OCI-LY1 (cell line): Measurements from ENCODE around the gene SFT2D1.

Experiments
- H2AFZ ChIP-seq: fragments of 200-600 bp; sonication (generic), shearing (Covaris generic); 2 replicates; pipeline ENCODE4 v1.6.0; 2014; ENCODE audit warnings: antibody characterized with exemption, mild to moderate bottlenecking, low read length
- H3F3A ChIP-seq: fragments of 200-600 bp; sonication (generic), shearing (Covaris generic); 2 replicates; pipeline ENCODE4 v1.6.0; 2014; ENCODE audit warnings: mild to moderate bottlenecking, antibody characterized with exemption, low read length, moderate library complexity; ENCODE audit not compliant: insufficient read depth
- H3K27ac ChIP-seq: fragments of 200-600 bp; sonication (generic); 2 replicates; pipeline ENCODE4 v1.5.1; 2014; ENCODE audit warnings: low read length, mixed run types, mild to moderate bottlenecking, low read depth; ENCODE audit not compliant: poor library complexity, severe bottlenecking
- H3K27me3 ChIP-seq: fragments of 200-600 bp; sonication (generic); 2 replicates; pipeline ENCODE4 v1.6.0; 2014; ENCODE audit warnings: antibody characterized with exemption, mild to moderate bottlenecking, low read length, moderate library complexity; ENCODE audit not compliant: insufficient read depth
- H3K36me3 ChIP-seq: fragments of 200-600 bp; sonication (generic); 2 replicates; pipeline ENCODE4 v1.6.1; 2014; ENCODE audit warnings: mild to moderate bottlenecking, antibody characterized with exemption, low read length, moderate library complexity, mixed read lengths; ENCODE audit not compliant: insufficient read depth
- H3K4me1 ChIP-seq: fragments of 200-600 bp; sonication (generic); 2 replicates; pipeline ENCODE4 v1.5.1; 2014; ENCODE audit warnings: mild to moderate bottlenecking, low read length, moderate library complexity; ENCODE audit not compliant: insufficient read depth, severe bottlenecking
- H3K4me2 ChIP-seq: fragments of 200-600 bp; sonication (generic), shearing (Covaris generic); 2 replicates; pipeline ENCODE4 v1.6.1; 2014; ENCODE audit warnings: low read length
- H3K4me3 ChIP-seq: fragments of 200-600 bp; sonication (generic); 2 replicates; pipeline ENCODE4 v1.5.1; 2014; ENCODE audit warnings: low read length, low read depth, mild to moderate bottlenecking, mixed read lengths; ENCODE audit not compliant: poor library complexity, severe bottlenecking
- H3K79me2 ChIP-seq: fragments of 200-600 bp; shearing (Covaris generic); 2 replicates; pipeline ENCODE4 v1.6.1; 2016; ENCODE audit warnings: mixed run types, low read length, mixed read lengths; ENCODE audit not compliant: insufficient read depth
- H3K9ac ChIP-seq: fragments of 200-600 bp; sonication (generic), shearing (Covaris generic); 2 replicates; pipeline ENCODE4 v1.6.1; 2014; ENCODE audit warnings: mild to moderate bottlenecking, low read length, mixed read lengths
- H3K9me2 ChIP-seq: fragments of 200-600 bp; sonication (generic), shearing (Covaris generic); 2 replicates; pipeline ENCODE4 v1.6.1; 2014; ENCODE audit warnings: low read depth, mild to moderate bottlenecking, low read length, mixed read lengths
- H3K9me3 ChIP-seq: fragments of 200-600 bp; shearing (Covaris generic); 2 replicates; pipeline ENCODE4 v1.6.1; 2014; ENCODE audit warnings: low read length, mixed read lengths
- H4K20me1 ChIP-seq: fragments of 200-600 bp; sonication (generic), shearing (Covaris generic); 2 replicates; pipeline ENCODE4 v1.6.0; 2016; ENCODE audit warnings: mild to moderate bottlenecking, low read length; ENCODE audit not compliant: insufficient read depth
- EZH2 ChIP-seq: fragments of 200-600 bp; sonication (generic), shearing (Covaris generic); IDR thresholded peaks from 2 replicates; pipeline ENCODE4 v1.8.0; 2017; ENCODE audit warnings: borderline replicate concordance, mixed run types, mild to moderate bottlenecking, antibody characterized with exemption, low read length, moderate library complexity, mixed read lengths
- TF ChIP-seq, protein P1 (sequence below): fragments of 200-600 bp; sonication (generic), shearing (Covaris generic); IDR thresholded peaks from 2 replicates; pipeline ENCODE4 v1.5.1; 2017; ENCODE audit warnings: mild to moderate bottlenecking, antibody characterized with exemption, low read length, moderate library complexity, mixed read lengths

The SFT2D1 gene

DNA sequence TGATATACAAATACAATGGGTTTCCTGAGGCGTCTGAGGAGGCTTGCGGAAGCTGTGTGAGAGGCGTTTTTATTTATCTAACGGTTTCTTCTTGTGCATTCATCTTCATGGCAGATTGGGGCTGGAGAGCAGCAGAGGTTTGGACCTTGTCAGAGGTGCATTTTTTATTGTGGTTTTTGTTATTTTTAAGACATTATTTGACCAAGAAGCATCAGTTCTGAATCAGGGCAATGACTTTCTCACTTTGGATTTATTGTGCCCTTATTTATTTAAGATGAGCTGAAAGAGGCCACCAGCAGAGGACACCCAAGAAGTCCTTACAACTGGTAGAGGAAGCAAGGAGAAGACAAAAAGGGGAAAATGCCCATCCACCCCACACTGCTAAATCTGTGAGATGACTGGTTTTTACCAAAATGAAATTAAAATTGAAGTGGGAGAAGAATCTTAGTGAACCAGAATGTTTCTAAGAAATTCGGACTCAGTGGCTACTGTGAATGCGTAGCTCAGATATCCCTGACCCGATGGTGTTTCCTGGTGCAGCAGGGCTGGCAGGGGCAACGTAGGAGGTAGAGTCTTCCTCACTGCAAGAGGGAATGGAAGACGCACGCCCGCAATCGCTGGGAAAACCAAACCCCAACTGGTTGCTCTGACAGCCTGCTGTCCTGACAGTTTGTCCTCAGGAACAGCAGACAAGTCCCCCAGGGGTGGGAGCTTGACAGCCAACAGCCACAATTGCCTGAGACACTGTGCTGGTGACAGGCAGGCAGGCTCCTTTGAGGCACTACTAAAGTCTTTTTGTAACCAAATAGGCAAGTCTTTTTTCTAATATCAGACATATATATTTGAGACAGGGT is 48.4 kb downstream of the SFT2D1 start:
- Histone ChIP-seq H2AFZ (no peak overlapping the region), H3K79me2 (no peaks in the 10 kb centered on the region), H3K27me3 (no peaks in the 10 kb centered on the region; the same call in 1 of the 2 replicates), H3K4me3 (no peak overlapping the region), H3K9ac (no peak overlapping the region), H3K4me2 (no peak overlapping the region), H3F3A (no peaks in the 10 kb centered on the region), H3K4me1 (no peaks in the 10 kb centered on the region), H4K20me1 (no peaks in the 10 kb centered on the region), H3K9me3 (no peaks in the 10 kb centered on the region), H3K36me3 (no peaks in the 10 kb centered on the region), H3K27ac (no peak overlapping the region), H3K9me2 (no peaks in the 10 kb centered on the region)
- TF ChIP-seq, protein P1, sequence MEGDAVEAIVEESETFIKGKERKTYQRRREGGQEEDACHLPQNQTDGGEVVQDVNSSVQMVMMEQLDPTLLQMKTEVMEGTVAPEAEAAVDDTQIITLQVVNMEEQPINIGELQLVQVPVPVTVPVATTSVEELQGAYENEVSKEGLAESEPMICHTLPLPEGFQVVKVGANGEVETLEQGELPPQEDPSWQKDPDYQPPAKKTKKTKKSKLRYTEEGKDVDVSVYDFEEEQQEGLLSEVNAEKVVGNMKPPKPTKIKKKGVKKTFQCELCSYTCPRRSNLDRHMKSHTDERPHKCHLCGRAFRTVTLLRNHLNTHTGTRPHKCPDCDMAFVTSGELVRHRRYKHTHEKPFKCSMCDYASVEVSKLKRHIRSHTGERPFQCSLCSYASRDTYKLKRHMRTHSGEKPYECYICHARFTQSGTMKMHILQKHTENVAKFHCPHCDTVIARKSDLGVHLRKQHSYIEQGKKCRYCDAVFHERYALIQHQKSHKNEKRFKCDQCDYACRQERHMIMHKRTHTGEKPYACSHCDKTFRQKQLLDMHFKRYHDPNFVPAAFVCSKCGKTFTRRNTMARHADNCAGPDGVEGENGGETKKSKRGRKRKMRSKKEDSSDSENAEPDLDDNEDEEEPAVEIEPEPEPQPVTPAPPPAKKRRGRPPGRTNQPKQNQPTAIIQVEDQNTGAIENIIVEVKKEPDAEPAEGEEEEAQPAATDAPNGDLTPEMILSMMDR: no peak
- TF ChIP-seq EZH2: no peak

DNA sequence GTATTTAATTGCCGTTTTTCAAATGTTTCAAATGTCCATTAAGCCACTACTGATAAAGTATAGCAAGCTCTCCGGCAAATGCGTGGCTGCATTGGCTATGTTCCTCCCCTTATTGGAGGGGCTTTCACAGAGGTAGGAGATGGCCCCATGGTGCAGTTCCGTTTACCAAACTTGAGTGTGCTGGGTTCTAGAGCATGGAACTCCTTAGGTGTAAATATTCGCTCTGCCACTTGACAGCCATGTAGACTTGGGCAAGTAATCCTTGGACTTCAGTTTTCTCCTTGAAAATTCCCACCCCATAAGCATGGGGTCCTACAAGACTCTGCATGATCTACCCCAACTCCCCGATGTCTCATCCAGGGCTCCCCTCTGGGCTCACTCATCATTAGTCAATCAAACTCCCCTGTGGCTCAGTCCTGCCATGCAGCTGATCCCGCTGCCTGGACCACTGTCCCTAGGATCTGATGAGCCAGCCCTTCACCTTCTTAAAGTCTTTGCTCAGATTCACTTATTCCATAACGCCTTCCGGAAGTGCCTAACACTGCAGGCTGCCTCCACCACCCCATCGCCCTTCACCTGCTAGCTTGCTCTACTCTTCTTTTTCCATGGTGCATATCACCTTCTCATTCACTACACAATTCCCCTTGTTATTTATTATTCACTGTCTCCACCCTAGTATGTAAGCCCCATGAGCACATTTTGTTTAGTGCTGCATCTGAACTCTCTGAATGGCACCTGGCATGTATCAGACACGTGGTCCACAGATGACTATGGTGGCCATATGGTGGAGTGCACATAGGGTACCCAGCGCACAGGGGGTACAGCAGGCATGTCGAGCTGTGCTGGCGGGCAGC is 52.9 kb downstream of the SFT2D1 start:
- no peaks in the 10 kb centered on the region for H3F3A ChIP-seq
- H3K27ac ChIP-seq: no peak overlapping the region
- H3K9me3 ChIP-seq: no peaks in the 10 kb centered on the region
- H2AFZ ChIP-seq: no peak overlapping the region
- no peaks in the 10 kb centered on the region for H3K36me3 ChIP-seq
- no peak overlapping the region for H3K4me2 ChIP-seq
- TF ChIP-seq, protein P1: no peak
- TF ChIP-seq EZH2: no peak
- H3K4me3 ChIP-seq: no peak overlapping the region
- no peaks in the 10 kb centered on the region for H3K9me2 ChIP-seq
- no peaks in the 10 kb centered on the region for H3K79me2 ChIP-seq
- peaks cover 19% of the 10 kb centered on the region for H3K4me1 ChIP-seq
- no peak overlapping the region for H3K9ac ChIP-seq
- H3K27me3 ChIP-seq: no peaks in the 10 kb centered on the region
- H4K20me1 ChIP-seq: no peaks in the 10 kb centered on the region

DNA sequence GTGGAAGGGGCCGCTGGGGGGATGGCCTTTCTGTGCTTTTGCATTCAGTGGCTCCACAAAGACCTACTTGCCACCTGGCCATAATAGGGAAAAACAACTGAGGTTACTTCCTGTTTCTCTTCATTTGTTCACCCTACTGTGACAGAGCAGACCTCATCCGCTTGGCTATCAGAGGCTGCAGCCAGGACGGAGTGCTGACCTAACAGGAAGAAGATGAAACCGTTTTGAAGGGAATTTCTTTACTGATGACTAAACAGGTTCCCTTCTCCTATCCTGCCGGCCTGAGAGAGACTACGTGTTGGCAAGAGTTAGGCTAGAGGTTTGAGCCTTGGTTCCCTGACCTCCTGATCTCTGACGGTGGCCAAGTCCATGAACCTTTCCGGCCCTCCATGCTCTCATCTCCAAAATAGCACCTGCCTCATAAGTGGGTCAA is 55.5 kb downstream of the SFT2D1 start:
- Histone ChIP-seq H2AFZ (no peak overlapping the region), H3K9ac (no peak overlapping the region), H3K27ac (peak overlapping the region; percentile 80), H3K4me1 (peaks cover 19% of the 10 kb centered on the region), H3K4me2 (peak overlapping the region; percentile 53), H4K20me1 (no peaks in the 10 kb centered on the region), H3F3A (no peaks in the 10 kb centered on the region), H3K4me3 (peak overlapping the region; percentile 35), H3K79me2 (no peaks in the 10 kb centered on the region), H3K36me3 (no peaks in the 10 kb centered on the region), H3K9me3 (no peaks in the 10 kb centered on the region), H3K27me3 (peaks cover 4% of the 10 kb centered on the region; the same call in 1 of the 2 replicates), H3K9me2 (no peaks in the 10 kb centered on the region)
- TF ChIP-seq, protein P1: no peak
- no peak for TF ChIP-seq EZH2
